Memory B cell (primary cell): ENCODE data around the gene GRIK5.
A peak's percentile ranks its signal among the peaks of the same experiment; 100 is the strongest.
"Not testable (repeated sequence)": the region's sequence is repeated elsewhere in the genome, so short reads cannot be mapped to it uniquely, and the experiment has no call there.

Experiments
- ATAC-seq: fragments of 150-1000 bp; cut with Tn5 transposase; 2 replicates; pipeline ENCODE4 v1.10.0; 2021; ENCODE audit warnings: low read depth, mild to moderate bottlenecking, moderate library complexity
- DNase-seq, 2 donors: peaks; one replicate each; pipeline ENCODE4 v3.0.0; 2022; ENCODE audit warnings: low spot score in 2 of 2
- H3K27ac Mint-ChIP-seq: one replicate; pipeline ENCODE4 v1.8.0; 2022; ENCODE audit warnings: mild to moderate bottlenecking, moderate library complexity, mixed read lengths
- H3K27me3 Mint-ChIP-seq: one replicate; pipeline ENCODE4 v1.8.0; 2022; ENCODE audit warnings: mixed read lengths
- H3K36me3 Mint-ChIP-seq: one replicate; pipeline ENCODE4 v1.8.0; 2022; ENCODE audit warnings: mild to moderate bottlenecking, mixed read lengths
- H3K4me1 Mint-ChIP-seq: one replicate; pipeline ENCODE4 v1.8.0; 2022; ENCODE audit warnings: mixed read lengths
- H3K4me3 Mint-ChIP-seq: one replicate; pipeline ENCODE4 v1.8.0; 2022; ENCODE audit warnings: mild to moderate bottlenecking, moderate library complexity, mixed read lengths
- H3K9me3 Mint-ChIP-seq: one replicate; pipeline ENCODE4 v1.8.0; 2022; ENCODE audit warnings: mixed read lengths

Gene GRIK5

DNA sequence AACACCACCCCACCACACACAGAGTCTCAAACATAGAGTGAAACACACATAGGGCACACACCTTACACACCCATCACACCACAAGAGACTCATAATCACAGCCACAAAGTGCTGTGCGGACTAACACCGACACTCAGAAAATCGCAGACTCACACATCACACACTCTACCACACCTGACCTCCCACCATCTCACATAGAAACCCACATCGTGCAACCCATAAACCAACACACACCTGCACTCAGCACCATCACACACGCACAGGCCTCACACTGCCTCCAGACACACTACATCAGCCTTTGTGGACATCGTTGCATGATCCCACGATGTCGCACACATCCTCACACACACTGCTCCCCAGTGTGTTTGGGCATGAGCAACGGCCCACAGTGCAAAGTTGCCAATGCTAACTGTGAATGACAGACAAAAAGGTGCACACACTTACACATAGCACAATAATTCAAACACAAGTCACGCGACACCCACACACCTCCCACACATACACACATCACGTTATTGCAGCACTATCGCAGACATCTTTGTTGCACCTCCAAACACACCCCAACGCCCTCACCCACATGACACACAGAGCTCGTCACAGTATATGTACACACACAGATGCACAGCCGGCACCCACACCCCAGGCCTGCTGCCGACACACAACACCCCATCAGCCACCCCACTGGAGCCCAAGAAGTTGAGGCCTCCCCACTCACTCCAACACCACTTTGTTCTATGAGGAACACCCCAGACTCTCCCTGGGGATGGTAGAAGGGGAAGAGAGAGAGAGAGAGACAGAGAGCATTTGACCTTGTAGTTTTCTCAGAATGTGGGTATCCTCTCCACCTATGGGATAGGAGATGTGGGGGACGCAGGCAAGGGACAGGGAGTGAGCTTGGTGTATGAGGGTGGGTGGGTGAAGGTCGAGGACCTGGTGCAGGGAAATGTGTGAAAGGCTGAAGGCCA is 74.7 kb downstream of the GRIK5 start:
- no peak for ATAC-seq
- Mint-ChIP-seq H3K27me3 (peaks cover 50% of the 10 kb centered on the region), H3K27ac (no peak overlapping the region), H3K36me3 (peaks cover 5% of the 10 kb centered on the region), H3K4me1 (peaks cover 42% of the 10 kb centered on the region), H3K4me3 (peak overlapping the region; percentile 39), H3K9me3 (peaks cover 1% of the 10 kb centered on the region)
- no peak for DNase-seq

DNA sequence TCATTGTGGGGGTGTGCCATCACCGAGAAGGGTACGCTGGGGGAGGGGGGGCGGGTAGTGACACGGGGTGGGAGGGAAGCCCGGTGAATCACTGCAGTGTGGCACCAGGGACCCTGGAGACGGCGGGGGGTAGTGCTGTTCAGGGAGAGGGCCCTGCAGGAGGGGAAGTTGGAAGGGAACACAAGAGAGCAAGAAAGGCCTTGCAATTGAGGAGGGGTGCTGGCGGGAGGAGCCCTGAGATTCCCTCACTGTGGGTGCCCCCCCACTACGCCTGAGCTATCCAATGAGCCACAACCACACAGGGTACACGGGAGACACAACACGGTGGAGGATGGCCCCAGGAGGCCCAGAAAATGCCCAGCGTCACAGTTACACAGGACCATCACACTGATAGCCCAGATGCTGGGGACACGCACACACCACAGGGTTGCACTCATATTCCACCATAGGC is 75.5 kb downstream of the GRIK5 start:
- ATAC-seq (no peak), DNase-seq (no peak)
- H3K4me1 Mint-ChIP-seq, result peaks cover 41% of the 10 kb centered on the region
- H3K9me3 Mint-ChIP-seq, result peaks cover 1% of the 10 kb centered on the region
- H3K27ac Mint-ChIP-seq, result no peak overlapping the region
- H3K36me3 Mint-ChIP-seq, result peaks cover 5% of the 10 kb centered on the region
- peak overlapping the region; percentile 39 for H3K4me3 Mint-ChIP-seq
- peaks cover 43% of the 10 kb centered on the region for H3K27me3 Mint-ChIP-seq

DNA sequence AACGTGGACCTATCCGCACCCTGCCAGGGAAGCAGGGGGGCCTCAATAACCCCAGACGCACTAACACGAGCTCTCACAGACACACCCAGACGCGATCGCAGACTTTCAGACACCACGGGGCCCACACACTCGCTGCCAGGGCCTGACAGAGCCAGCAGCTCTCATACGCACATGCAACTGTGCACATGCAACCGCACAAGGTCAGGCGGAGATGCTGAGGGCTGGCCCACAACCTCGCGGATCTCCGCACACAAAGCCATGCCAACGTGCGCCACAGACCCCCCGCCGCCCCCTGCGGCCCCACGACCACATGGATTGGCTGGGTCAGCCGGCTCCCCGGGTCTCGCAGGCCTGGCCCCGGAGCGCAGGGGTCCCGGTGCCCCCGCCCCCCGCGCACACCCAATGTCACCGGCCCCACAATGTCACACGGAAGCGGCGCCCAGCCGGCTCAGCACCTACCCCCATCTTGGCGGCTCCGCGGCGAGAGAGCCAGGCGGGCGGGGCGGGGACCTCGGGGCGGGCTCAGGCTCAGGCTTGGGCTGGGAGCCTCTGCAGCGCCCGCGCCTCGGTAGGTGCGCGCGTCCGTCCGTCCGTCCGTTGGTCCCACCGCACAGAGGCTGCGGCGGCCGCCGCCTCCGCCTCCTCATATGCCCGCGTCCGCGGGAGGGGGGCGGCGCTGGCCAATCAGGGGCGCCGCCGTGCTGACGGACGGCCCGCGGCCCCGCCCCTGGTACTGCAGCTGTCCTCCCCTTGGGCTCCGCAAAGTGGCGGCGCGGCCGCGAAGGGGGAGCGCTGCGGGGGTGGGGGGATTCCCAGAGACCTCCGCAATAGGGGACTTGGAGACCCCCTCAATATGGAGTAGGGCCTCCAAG is 76.2 kb downstream of the GRIK5 start, which contains the start of gene ATP1A3:
TSS of gene ATP1A3 (minus strand) at position 619 of the 872 bp plus-strand sequence. CDS start at position 465, 154 bp downstream.
- peaks cover 3% of the 10 kb centered on the region for H3K36me3 Mint-ChIP-seq
- H3K9me3 Mint-ChIP-seq, result peaks cover 1% of the 10 kb centered on the region
- H3K4me3 Mint-ChIP-seq, result peak within 1 kb of the TSS; percentile 78
- peaks cover 39% of the 10 kb centered on the region for H3K27me3 Mint-ChIP-seq
- DNase-seq (peak; percentile 42 to 66), ATAC-seq (peak; percentile 81)
- H3K27ac Mint-ChIP-seq, result peak within 1 kb of the TSS; percentile 52
- H3K4me1 Mint-ChIP-seq, result peaks cover 38% of the 10 kb centered on the region

- ATAC-seq, H3K36me3 Mint-ChIP-seq, DNase-seq, H3K27ac Mint-ChIP-seq, H3K4me3 Mint-ChIP-seq, H3K9me3 Mint-ChIP-seq: not testable (repeated sequence)
- Mint-ChIP-seq H3K4me1 (peaks cover 29% of the 10 kb centered on the region), H3K27me3 (peaks cover 32% of the 10 kb centered on the region)
Observed at GRCh38 chr19:41991925-41992569, 78.0 kb downstream of the GRIK5 start.

GRCh38 chr19:41991025-41991424 is 79.0 kb downstream of the GRIK5 start:
- H3K9me3 Mint-ChIP-seq, result no peaks in the 10 kb centered on the region
- no peaks in the 10 kb centered on the region for H3K36me3 Mint-ChIP-seq
- DNase-seq, result no peak
- H3K4me1 Mint-ChIP-seq, result peaks cover 21% of the 10 kb centered on the region
- no peak overlapping the region for H3K27ac Mint-ChIP-seq
- ATAC-seq, result no peak
- H3K27me3 Mint-ChIP-seq, result peaks cover 24% of the 10 kb centered on the region
- H3K4me3 Mint-ChIP-seq, result peak overlapping the region; percentile 32

GRCh38 chr19:41990615-41991014 is 79.4 kb downstream of the GRIK5 start:
- H3K9me3 Mint-ChIP-seq, result no peaks in the 10 kb centered on the region
- H3K27me3 Mint-ChIP-seq, result peaks cover 21% of the 10 kb centered on the region
- no peak overlapping the region for H3K27ac Mint-ChIP-seq
- peaks cover 20% of the 10 kb centered on the region for H3K4me1 Mint-ChIP-seq
- H3K36me3 Mint-ChIP-seq, result no peaks in the 10 kb centered on the region
- H3K4me3 Mint-ChIP-seq, result no peak overlapping the region
- DNase-seq, result no peak
- ATAC-seq, result no peak

DNA sequence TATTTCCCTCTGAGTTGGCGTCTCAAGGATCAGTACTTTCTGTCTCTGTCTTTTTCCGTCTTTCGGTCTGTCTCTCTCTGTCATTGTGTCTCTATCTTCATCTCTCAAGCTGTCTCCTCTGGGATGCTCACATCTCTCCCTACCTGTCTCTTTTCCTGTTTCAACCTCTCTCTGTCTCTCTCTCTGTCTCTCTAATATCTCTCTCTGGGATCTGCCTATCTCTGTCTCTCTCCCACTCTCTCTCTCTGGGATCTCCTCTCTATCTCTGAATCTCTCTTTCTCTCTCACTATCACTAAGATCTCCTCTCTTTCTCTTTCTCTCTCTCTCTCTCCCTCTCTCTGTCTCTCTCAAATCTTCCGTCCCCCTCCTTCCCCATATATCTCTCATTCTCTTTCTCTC is 80.0 kb downstream of the GRIK5 start:
- Mint-ChIP-seq H3K27ac (no peak overlapping the region), H3K4me3 (no peak overlapping the region), H3K4me1 (peaks cover 14% of the 10 kb centered on the region), H3K9me3 (no peaks in the 10 kb centered on the region), H3K27me3 (peaks cover 15% of the 10 kb centered on the region), H3K36me3 (no peaks in the 10 kb centered on the region)
- ATAC-seq (no peak), DNase-seq (no peak)

- no peak for DNase-seq
- H3K27me3 Mint-ChIP-seq, result peaks cover 10% of the 10 kb centered on the region
- peaks cover 8% of the 10 kb centered on the region for H3K4me1 Mint-ChIP-seq
- ATAC-seq, result no peak
- no peak overlapping the region for H3K4me3 Mint-ChIP-seq
- H3K27ac Mint-ChIP-seq, result no peak overlapping the region
- no peaks in the 10 kb centered on the region for H3K36me3 Mint-ChIP-seq
- no peaks in the 10 kb centered on the region for H3K9me3 Mint-ChIP-seq
Observed at GRCh38 chr19:41988947-41989346, 81.1 kb downstream of the GRIK5 start.

DNA sequence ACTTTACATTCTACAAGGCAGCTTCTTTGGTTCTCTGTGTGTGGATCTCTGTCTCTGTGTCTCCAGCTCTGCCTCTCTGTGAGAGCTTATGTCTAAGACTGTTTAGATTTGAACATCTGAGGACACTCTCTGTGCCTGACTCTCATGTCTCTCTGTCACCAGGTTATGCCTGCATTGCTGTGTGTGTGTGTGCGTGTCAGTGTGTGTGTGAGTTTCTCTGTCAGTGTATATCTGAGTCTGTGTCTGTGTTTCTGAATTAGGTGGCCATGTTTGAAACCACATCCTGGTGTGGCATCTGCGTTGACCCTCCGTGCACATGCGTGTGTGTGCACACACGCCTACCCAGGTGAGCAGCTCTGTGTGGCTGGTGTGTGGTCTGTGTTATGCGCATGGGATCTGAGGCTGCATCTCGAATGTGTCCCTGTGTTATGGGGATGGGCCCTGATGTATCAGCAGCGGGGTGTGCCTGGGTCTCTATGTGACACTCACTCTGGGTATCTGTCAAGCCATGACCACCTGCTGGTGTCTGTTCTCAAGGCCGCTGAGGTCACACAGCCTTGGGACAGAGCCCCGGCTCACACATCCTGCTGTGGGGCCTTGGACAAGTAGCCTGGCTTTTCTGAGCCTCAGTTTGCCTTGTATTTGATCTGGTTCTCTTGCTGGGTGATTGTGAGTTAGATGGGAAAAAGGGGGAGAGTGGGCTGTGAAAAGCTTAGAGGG is 82.7 kb downstream of the GRIK5 start:
- Mint-ChIP-seq H3K27ac (no peak overlapping the region), H3K36me3 (no peaks in the 10 kb centered on the region), H3K4me1 (no peaks in the 10 kb centered on the region), H3K27me3 (peaks cover 1% of the 10 kb centered on the region), H3K4me3 (no peak overlapping the region), H3K9me3 (no peaks in the 10 kb centered on the region)
- ATAC-seq (no peak), DNase-seq (no peak)

- Mint-ChIP-seq H3K9me3 (no peaks in the 10 kb centered on the region), H3K27me3 (no peaks in the 10 kb centered on the region), H3K4me3 (no peak overlapping the region), H3K27ac (no peak overlapping the region), H3K36me3 (peaks cover 1% of the 10 kb centered on the region), H3K4me1 (no peaks in the 10 kb centered on the region)
- DNase-seq, result no peak
- no peak for ATAC-seq
Observed at GRCh38 chr19:41984961-41985360, 85.0 kb downstream of the GRIK5 start.

- peaks cover 2% of the 10 kb centered on the region for H3K36me3 Mint-ChIP-seq
- H3K4me1 Mint-ChIP-seq, result no peaks in the 10 kb centered on the region
- H3K27me3 Mint-ChIP-seq, result no peaks in the 10 kb centered on the region
- DNase-seq (no peak), ATAC-seq (no peak)
- no peaks in the 10 kb centered on the region for H3K9me3 Mint-ChIP-seq
- H3K4me3 Mint-ChIP-seq, result no peak overlapping the region
- no peak overlapping the region for H3K27ac Mint-ChIP-seq
Observed at GRCh38 chr19:41981724-41982123, 88.3 kb downstream of the GRIK5 start.

GRCh38 chr19:41978470-41978869 is 91.5 kb downstream of the GRIK5 start:
- ATAC-seq (no peak), DNase-seq (no peak)
- no peaks in the 10 kb centered on the region for H3K9me3 Mint-ChIP-seq
- H3K4me3 Mint-ChIP-seq, result no peak overlapping the region
- H3K4me1 Mint-ChIP-seq, result no peaks in the 10 kb centered on the region
- H3K27me3 Mint-ChIP-seq, result no peaks in the 10 kb centered on the region
- H3K36me3 Mint-ChIP-seq, result peaks cover 4% of the 10 kb centered on the region
- no peak overlapping the region for H3K27ac Mint-ChIP-seq

- no peak for ATAC-seq
- Mint-ChIP-seq H3K4me1 (no peaks in the 10 kb centered on the region), H3K27ac (no peak overlapping the region), H3K36me3 (peaks cover 4% of the 10 kb centered on the region), H3K4me3 (no peak overlapping the region), H3K9me3 (no peaks in the 10 kb centered on the region), H3K27me3 (no peaks in the 10 kb centered on the region)
- DNase-seq, result no peak
Observed at GRCh38 chr19:41977916-41978315, 92.1 kb downstream of the GRIK5 start.
